Bronchial epithelial cell (primary cell): ENCODE results near the gene ERG28. TPM values are rescaled to one million over a fixed set of nuclear protein-coding genes. Genes with fewer than 3 reads are reported as not detected.
A peak's percentile ranks its signal among the peaks of the same experiment; 100 is the strongest.

Source experiments
- DNase-seq: peaks from one replicate; pipeline ENCODE4 v3.0.0-alpha.2; 2010; ENCODE audit warnings: low read depth
- FAIRE-seq: peaks from 2 replicates; lab custom pipeline; 2011; peaks lifted over from hg19 to GRCh38; lab: Jason Lieb, UNC
- H3K27me3 ChIP-seq: 2 replicates; pipeline ENCODE4 v1.5.1; 2011; ENCODE audit warnings: low read length; ENCODE audit not compliant: control insufficient read depth, insufficient read depth
- H3K36me3 ChIP-seq: 2 replicates; pipeline ENCODE4 v1.5.1; 2011; ENCODE audit warnings: low read length; ENCODE audit not compliant: control insufficient read depth, insufficient read depth
- H3K4me3 ChIP-seq: 2 replicates; pipeline ENCODE4 v1.5.1; 2011; ENCODE audit warnings: mild to moderate bottlenecking, low read depth, low read length, control low read depth
- total RNA-seq: library from RNA; depleted of rRNA; stranded (reverse); fragments of >200 nt; gene quantifications from 2 replicates; pipeline ENCODE4 v1.2.1, GENCODE V29; 2014
- TF ChIP-seq, protein P1 (sequence below): IDR thresholded peaks from 2 replicates; pipeline ENCODE4 v1.5.1; 2011; ENCODE audit warnings: mild to moderate bottlenecking, moderate library complexity, low read length, control low read depth, inconsistent platforms; ENCODE audit not compliant: insufficient read depth, severe bottlenecking

Gene ERG28
- total RNA-seq, 1 donor from 2014 or later: 4.2 TPM

- no peaks in the 10 kb centered on the region for H3K27me3 ChIP-seq
- H3K36me3 ChIP-seq: peaks cover 8% of the 10 kb centered on the region
- DNase-seq (no peak), FAIRE-seq (no peak)
- TF ChIP-seq, protein P1, sequence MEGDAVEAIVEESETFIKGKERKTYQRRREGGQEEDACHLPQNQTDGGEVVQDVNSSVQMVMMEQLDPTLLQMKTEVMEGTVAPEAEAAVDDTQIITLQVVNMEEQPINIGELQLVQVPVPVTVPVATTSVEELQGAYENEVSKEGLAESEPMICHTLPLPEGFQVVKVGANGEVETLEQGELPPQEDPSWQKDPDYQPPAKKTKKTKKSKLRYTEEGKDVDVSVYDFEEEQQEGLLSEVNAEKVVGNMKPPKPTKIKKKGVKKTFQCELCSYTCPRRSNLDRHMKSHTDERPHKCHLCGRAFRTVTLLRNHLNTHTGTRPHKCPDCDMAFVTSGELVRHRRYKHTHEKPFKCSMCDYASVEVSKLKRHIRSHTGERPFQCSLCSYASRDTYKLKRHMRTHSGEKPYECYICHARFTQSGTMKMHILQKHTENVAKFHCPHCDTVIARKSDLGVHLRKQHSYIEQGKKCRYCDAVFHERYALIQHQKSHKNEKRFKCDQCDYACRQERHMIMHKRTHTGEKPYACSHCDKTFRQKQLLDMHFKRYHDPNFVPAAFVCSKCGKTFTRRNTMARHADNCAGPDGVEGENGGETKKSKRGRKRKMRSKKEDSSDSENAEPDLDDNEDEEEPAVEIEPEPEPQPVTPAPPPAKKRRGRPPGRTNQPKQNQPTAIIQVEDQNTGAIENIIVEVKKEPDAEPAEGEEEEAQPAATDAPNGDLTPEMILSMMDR: no peak
- no peak overlapping the region for H3K4me3 ChIP-seq
These were observed 1.7 kb downstream of the ERG28 start for GRCh38 chr14:75658957-75659356.

DNA sequence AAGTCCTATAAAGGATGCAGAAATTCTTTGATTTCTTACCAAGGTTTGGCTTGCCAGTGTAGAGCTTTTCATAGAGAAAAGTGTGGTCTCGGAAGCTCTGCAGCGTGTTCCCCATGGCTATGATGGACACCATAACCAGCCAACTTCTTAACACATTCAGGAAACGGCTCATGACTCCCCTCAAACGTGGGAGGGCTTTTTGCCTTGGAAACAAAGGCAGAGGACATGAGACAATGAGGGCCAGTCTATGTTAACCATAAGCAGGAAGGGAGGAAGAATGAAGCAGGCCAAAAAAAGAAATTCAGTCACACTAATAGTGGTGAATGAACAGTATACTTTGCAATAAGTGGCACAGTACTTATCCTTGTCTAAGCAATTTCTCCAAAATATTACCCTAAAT, 3.3 kb downstream of the ERG28 start:
- TF ChIP-seq, protein P1: no peak
- FAIRE-seq: no peak
- H3K36me3 ChIP-seq: peaks cover 4% of the 10 kb centered on the region
- no peaks in the 10 kb centered on the region for H3K27me3 ChIP-seq
- no peak overlapping the region for H3K4me3 ChIP-seq
- no peak for DNase-seq

- TF ChIP-seq, protein P1: no peak
- no peaks in the 10 kb centered on the region for H3K27me3 ChIP-seq
- FAIRE-seq (no peak), DNase-seq (no peak)
- H3K36me3 ChIP-seq: peaks cover 10% of the 10 kb centered on the region
- H3K4me3 ChIP-seq: no peak overlapping the region
These were observed 5.4 kb downstream of the ERG28 start for GRCh38 chr14:75655235-75655634.

GRCh38 chr14:75654127-75654732, 6.4 kb downstream of the ERG28 start:
- H3K36me3 ChIP-seq: peaks cover 10% of the 10 kb centered on the region
- H3K27me3 ChIP-seq: no peaks in the 10 kb centered on the region
- peak; percentile 89 for FAIRE-seq
- TF ChIP-seq, protein P1: peak; percentile 97
- DNase-seq: peak; percentile 69
- no peak overlapping the region for H3K4me3 ChIP-seq

GRCh38 chr14:75653563-75653962, 7.1 kb downstream of the ERG28 start:
- DNase-seq: no peak
- H3K4me3 ChIP-seq: no peak overlapping the region
- TF ChIP-seq, protein P1: no peak
- H3K36me3 ChIP-seq: peaks cover 10% of the 10 kb centered on the region
- no peak for FAIRE-seq
- H3K27me3 ChIP-seq: no peaks in the 10 kb centered on the region
